ENCODE data around the gene PIGL. TPM values are rescaled to one million over a fixed set of nuclear protein-coding genes. Genes with fewer than 3 reads are reported as not detected.

PIGL gene
- total and polyA plus RNA-seq, 2 donors (not counting 1 experiment from before 2014, with no cell fraction given): 86.7 to 88.2 TPM

GRCh38 chr17:16232391-16232790, 15.4 kb downstream of the PIGL start:
- H3K4me3 ChIP-seq (ENCODE audit: control extremely low read depth in 1 of 5, extremely low read depth in 1 of 5, insufficient read depth in 1 of 5, low read depth in 2 of 5, low read length in 4 of 5): no peak overlapping the region
- no peaks in the 10 kb centered on the region for H4K20me1 ChIP-seq (ENCODE audit: control insufficient read depth, insufficient read depth, low read length, poor library complexity, severe bottlenecking)
- TF ChIP-seq EZH2 (IDR thresholded peaks at IDR 0.05; ENCODE audit: borderline replicate concordance, insufficient read depth, low read depth, low read length, poor library complexity, severe bottlenecking): no peak
- TF ChIP-seq CTCF (IDR thresholded peaks at IDR 0.05): no peak
- H3K36me3 ChIP-seq (replicated peaks in 1 of 2; ENCODE audit: control extremely low read depth in 1 of 2, control insufficient read depth in 1 of 2, extremely low read depth in 1 of 2, insufficient read depth in 2 of 2, low read length in 1 of 2): peaks cover 1 to 8% of the 10 kb centered on the region in 2 experiments
- Mint-ChIP-seq H3K4me1 (peaks cover 5% of the 10 kb centered on the region), H3K9me3 (ENCODE audit: insufficient read depth) (no peaks in the 10 kb centered on the region), H3K27ac (no peak overlapping the region), H3K4me3 (no peak overlapping the region), H3K27me3 (no peaks in the 10 kb centered on the region)
- no peak for ATAC-seq (ENCODE audit: low read depth)
- WGBS (ENCODE audit: insufficient coverage): no CpG with 5 or more reads among the region's 1 CpG
- H3K9me3 ChIP-seq (ENCODE audit: control extremely low read depth in 1 of 3, control insufficient read depth in 2 of 3, insufficient read depth in 1 of 3, low read length in 2 of 3): no peaks in the 10 kb centered on the region
- intact Hi-C loops (cut with micrococcal nuclease): no loop called here
- CTCF ChIA-PET: interaction anchor here (0.6 kb wide), 1 partner anchor 402 kb away, joined by 3 read pairs; no protein-coding TSS in a partner anchor
- H2AFZ ChIP-seq (ENCODE audit: insufficient read depth, low read depth, low read length, poor library complexity, severe bottlenecking): no peak overlapping the region
- no peaks in the 10 kb centered on the region for H3K4me1 ChIP-seq (ENCODE audit: control insufficient read depth in 2 of 2, insufficient read depth in 2 of 2, low read length in 2 of 2)
- peaks cover 33% of the 10 kb centered on the region for H3K79me2 ChIP-seq (ENCODE audit: control insufficient read depth, insufficient read depth, low read length)
- DNase-seq: no peak
- no peak overlapping the region for H3K27ac ChIP-seq (ENCODE audit: low read length in 2 of 2)
- no peak overlapping the region for H3K4me2 ChIP-seq (replicated peaks; ENCODE audit: low read depth, low read length, poor library complexity, severe bottlenecking)
- POLR2A ChIA-PET: no interaction called here
- no peaks in the 10 kb centered on the region for H3K27me3 ChIP-seq (replicated peaks in 1 of 4; ENCODE audit: control extremely low read depth in 1 of 4, control insufficient read depth in 3 of 4, insufficient read depth in 4 of 4, low read length in 3 of 4)
- H3K9ac ChIP-seq (ENCODE audit: low read length): no peak overlapping the region

GRCh38 chr17:16239931-16240330, 22.9 kb downstream of the PIGL start:
- no peaks in the 10 kb centered on the region for H3K4me1 ChIP-seq (ENCODE audit: control insufficient read depth in 2 of 2, insufficient read depth in 2 of 2, low read length in 2 of 2)
- H3K4me3 ChIP-seq (ENCODE audit: control extremely low read depth in 1 of 5, extremely low read depth in 1 of 5, insufficient read depth in 1 of 5, low read depth in 2 of 5, low read length in 4 of 5): no peak overlapping the region
- ATAC-seq (ENCODE audit: low read depth): no peak
- no peak for TF ChIP-seq EZH2 (IDR thresholded peaks at IDR 0.05; ENCODE audit: borderline replicate concordance, insufficient read depth, low read depth, low read length, poor library complexity, severe bottlenecking)
- TF ChIP-seq CTCF (IDR thresholded peaks at IDR 0.05): no peak
- Mint-ChIP-seq H3K4me3 (no peak overlapping the region), H3K4me1 (peaks cover 2% of the 10 kb centered on the region), H3K27ac (no peak overlapping the region), H3K9me3 (ENCODE audit: insufficient read depth) (no peaks in the 10 kb centered on the region), H3K27me3 (no peaks in the 10 kb centered on the region)
- H3K36me3 ChIP-seq (replicated peaks in 1 of 2; ENCODE audit: control extremely low read depth in 1 of 2, control insufficient read depth in 1 of 2, extremely low read depth in 1 of 2, insufficient read depth in 2 of 2, low read length in 1 of 2): peaks cover 2 to 6% of the 10 kb centered on the region in 2 experiments
- no peak overlapping the region for H3K9ac ChIP-seq (ENCODE audit: low read length)
- POLR2A ChIA-PET: no interaction called here
- no peaks in the 10 kb centered on the region for H4K20me1 ChIP-seq (ENCODE audit: control insufficient read depth, insufficient read depth, low read length, poor library complexity, severe bottlenecking)
- no peaks in the 10 kb centered on the region for H3K9me3 ChIP-seq (ENCODE audit: control extremely low read depth in 1 of 3, control insufficient read depth in 2 of 3, insufficient read depth in 1 of 3, low read length in 2 of 3)
- H3K4me2 ChIP-seq (replicated peaks; ENCODE audit: low read depth, low read length, poor library complexity, severe bottlenecking): no peak overlapping the region
- no peak overlapping the region for H2AFZ ChIP-seq (ENCODE audit: insufficient read depth, low read depth, low read length, poor library complexity, severe bottlenecking)
- peaks cover 24% of the 10 kb centered on the region for H3K79me2 ChIP-seq (ENCODE audit: control insufficient read depth, insufficient read depth, low read length)
- CTCF ChIA-PET: no interaction called here
- H3K27ac ChIP-seq (ENCODE audit: low read length in 2 of 2): no peak overlapping the region
- no peaks in the 10 kb centered on the region for H3K27me3 ChIP-seq (replicated peaks in 1 of 4; ENCODE audit: control extremely low read depth in 1 of 4, control insufficient read depth in 3 of 4, insufficient read depth in 4 of 4, low read length in 3 of 4)
- intact Hi-C loops (cut with micrococcal nuclease): no loop called here
- DNase-seq: no peak
- no CpG with 5 or more reads among the region's 3 CpGs for WGBS (ENCODE audit: insufficient coverage)

All from B cell (primary cell).